AG09309 (cell line): Measurements from ENCODE around the gene NME2.

ENCODE experiments used
- DNase-seq: peaks from one replicate; pipeline ENCODE4 v3.0.0-alpha.2; 2010; ENCODE audit warnings: low read depth
- H3K4me3 ChIP-seq: 2 replicates; pipeline ENCODE4 v1.5.1; 2011; ENCODE audit warnings: mild to moderate bottlenecking, low read depth, low read length, moderate library complexity; ENCODE audit not compliant: control insufficient read depth
- CTCF ChIP-seq: IDR thresholded peaks from 2 replicates; pipeline ENCODE4 v1.5.1; 2011; ENCODE audit warnings: mild to moderate bottlenecking, low read depth, low read length, inconsistent platforms; ENCODE audit not compliant: insufficient read depth, control insufficient read depth; ENCODE audit errors: missing control alignments

The NME2 gene

GRCh38 chr17:51152766-51153209 lies 13.4 kb upstream of the NME2 start:
- DNase-seq = no peak
- peak overlapping the region; percentile 23 for H3K4me3 ChIP-seq
- no peak for TF ChIP-seq CTCF

- DNase-seq = peak; percentile 99
These were observed 12.8 kb upstream of the NME2 start, which contains the start of gene NME1 for GRCh38 chr17:51153210-51154072. Gene NME1, plus strand, starts transcription at chr17:51153559. Its CDS starts 2,096 bp downstream, at chr17:51155655.

GRCh38 chr17:51154176-51154575 lies 12.0 kb upstream of the NME2 start:
- TF ChIP-seq CTCF = no peak
- no peak for DNase-seq

More at GRCh38 chr17:51153210-51154072, 12.8 kb upstream of the NME2 start, which contains the start of gene NME1:
- peak; percentile 88 for TF ChIP-seq CTCF
- H3K4me3 ChIP-seq = peak within 1 kb of the TSS; percentile 95

DNA sequence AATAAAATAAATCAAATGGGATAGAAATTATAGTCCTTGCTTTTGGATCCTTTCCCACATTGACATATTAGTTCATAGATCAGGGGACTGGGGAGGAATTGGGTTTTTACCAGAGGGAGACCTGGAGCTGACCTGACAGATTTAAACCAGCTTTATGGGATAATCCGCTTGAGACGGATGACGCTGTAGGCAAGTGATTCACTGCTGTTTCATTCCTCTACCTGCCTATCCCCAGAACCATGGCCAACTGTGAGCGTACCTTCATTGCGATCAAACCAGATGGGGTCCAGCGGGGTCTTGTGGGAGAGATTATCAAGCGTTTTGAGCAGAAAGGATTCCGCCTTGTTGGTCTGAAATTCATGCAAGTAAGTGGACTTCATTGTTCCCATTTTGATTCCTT lies 10.8 kb upstream of the NME2 start:
- DNase-seq = no peak
- no peak for TF ChIP-seq CTCF
- no peak overlapping the region for H3K4me3 ChIP-seq

More at GRCh38 chr17:51154176-51154575, 12.0 kb upstream of the NME2 start:
- peak overlapping the region; percentile 95 for H3K4me3 ChIP-seq

- no peak overlapping the region for H3K4me3 ChIP-seq
- no peak for DNase-seq
- TF ChIP-seq CTCF = no peak
These were observed 6.6 kb upstream of the NME2 start for GRCh38 chr17:51159604-51160003.

GRCh38 chr17:51161541-51161940 lies 4.7 kb upstream of the NME2 start:
- no peak for DNase-seq
- H3K4me3 ChIP-seq = no peak overlapping the region
- TF ChIP-seq CTCF = no peak
